IPS-18c (cell line): Measurements from ENCODE around the gene SHANK3.

Experiments
- H3K4me3 ChIP-seq: 2 replicates; pipeline ENCODE4 v1.7.0; 2013; ENCODE audit warnings: low read depth, mild to moderate bottlenecking, low read length, moderate library complexity; ENCODE audit not compliant: insufficient read depth
- H3K9me3 ChIP-seq: one replicate; pipeline ENCODE4 v1.6.1; 2013; ENCODE audit warnings: mild to moderate bottlenecking, low read length, moderate library complexity; ENCODE audit not compliant: control insufficient read depth, insufficient read depth

SHANK3 gene

GRCh38 chr22:50702821-50703725 is 30.4 kb downstream of the SHANK3 start:
- no peak overlapping the region for H3K4me3 ChIP-seq
- no peaks in the 10 kb centered on the region for H3K9me3 ChIP-seq

DNA sequence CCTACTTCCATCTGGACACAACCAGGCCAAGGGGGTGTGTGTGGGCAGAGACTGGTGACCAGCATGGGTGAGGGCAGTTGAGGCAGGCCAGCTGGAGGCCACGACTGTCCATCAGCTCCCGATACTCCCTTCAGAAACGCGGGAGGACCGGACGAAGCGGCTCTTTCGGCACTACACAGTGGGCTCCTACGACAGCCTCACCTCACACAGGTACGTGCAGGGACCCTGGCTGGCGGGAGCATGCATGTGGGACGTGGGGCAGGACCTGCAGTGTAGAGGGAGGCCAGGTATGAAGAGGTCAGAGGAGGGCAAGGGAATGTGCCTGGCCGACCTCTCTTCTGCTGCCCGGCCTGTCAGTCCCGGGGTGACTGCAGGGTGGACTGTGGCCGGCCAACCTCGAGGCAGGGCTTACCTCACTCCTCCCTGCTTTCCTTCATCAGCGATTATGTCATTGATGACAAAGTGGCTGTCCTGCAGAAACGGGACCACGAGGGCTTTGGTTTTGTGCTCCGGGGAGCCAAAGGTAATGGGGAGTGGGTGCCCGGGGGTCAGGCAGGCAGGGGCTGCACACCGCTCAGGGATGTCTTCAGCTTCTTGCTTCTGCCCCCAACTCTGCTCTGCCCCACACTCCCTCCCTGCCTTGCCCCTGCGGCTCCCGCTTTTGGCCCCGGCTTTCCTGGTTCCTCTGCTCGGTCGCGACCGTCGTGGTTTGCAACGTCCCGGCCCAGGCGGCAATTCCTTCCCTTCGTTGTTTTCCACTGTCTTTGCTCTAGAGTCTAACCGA is 31.3 kb downstream of the SHANK3 start:
- Histone ChIP-seq H3K4me3 (no peak overlapping the region), H3K9me3 (no peaks in the 10 kb centered on the region)

- H3K4me3 ChIP-seq: no peak overlapping the region
- no peaks in the 10 kb centered on the region for H3K9me3 ChIP-seq
Measured at GRCh38 chr22:50704510-50705218, 32.0 kb downstream of the SHANK3 start.

GRCh38 chr22:50705219-50705691 is 32.6 kb downstream of the SHANK3 start:
- Histone ChIP-seq H3K4me3 (no peak overlapping the region), H3K9me3 (no peaks in the 10 kb centered on the region)

GRCh38 chr22:50705851-50706351 is 33.3 kb downstream of the SHANK3 start:
- Histone ChIP-seq H3K9me3 (no peaks in the 10 kb centered on the region), H3K4me3 (no peak overlapping the region)

DNA sequence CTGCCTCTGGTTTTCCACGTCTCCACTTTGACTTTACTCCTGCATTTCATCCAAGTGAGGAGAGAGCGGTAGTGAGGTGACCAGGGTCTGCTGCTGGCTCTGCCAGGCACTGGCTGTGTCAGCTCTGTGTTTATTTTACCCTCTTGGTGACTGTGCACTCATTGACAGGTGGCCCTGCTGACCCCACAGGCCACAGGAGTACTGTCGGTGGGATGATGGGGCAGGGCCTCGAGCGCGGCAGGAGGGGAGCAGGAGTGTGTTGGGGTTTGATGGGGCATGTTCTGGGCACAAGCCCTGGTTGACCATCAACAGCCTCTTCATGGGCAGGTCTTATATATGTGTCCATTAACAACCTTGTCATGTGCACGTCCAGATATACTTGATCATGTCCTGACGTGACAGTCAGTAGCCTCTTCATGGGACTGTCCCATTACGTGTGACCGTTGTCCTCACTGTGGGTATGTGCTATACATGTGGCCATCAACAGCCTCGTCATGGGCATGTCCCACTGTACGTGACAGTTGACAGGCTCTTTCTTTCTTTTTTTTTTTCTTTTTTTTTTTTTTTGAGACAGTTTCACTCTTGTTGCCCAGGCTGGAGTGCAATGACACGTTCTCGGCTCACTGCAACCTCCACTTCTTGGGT is 34.0 kb downstream of the SHANK3 start:
- H3K9me3 ChIP-seq: no peaks in the 10 kb centered on the region
- H3K4me3 ChIP-seq: no peak overlapping the region

DNA sequence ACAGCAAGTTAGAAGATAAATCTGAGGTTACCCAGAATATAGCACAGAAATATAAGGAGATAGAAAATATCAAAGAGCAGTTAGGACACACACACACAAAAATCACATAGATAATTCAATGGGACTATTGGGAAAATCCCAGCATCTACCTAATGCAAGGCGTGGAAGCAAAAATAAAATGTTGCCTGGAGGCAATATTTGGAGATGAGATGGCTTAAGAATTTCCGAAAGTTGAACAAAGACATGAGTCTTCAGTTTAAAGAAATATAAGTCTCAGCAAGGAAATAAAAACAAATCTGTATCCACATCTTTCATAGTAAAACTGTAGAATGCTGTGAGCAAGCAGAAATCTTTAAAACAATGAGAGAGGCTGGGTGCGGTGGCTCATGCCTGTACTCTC is 35.9 kb downstream of the SHANK3 start:
- no peaks in the 10 kb centered on the region for H3K9me3 ChIP-seq

DNA sequence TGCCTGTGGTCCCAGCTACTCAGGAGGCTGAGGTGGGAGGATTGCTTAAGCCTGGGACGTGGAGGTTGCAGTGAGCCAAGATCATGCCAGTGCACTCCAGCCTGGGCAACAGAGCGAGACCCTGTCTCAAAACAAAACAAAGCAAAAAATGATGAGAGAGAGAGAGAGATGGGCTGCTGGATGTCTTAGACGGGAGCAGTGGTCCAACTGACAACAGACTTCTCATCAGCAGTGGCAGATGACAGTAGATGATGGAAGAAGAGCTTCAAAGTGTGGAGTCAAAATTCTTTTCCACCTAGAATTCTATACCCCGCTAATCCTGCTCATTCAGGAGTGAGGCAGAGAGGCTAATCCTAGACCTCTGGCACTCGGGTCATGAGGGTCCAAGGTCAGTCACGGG is 36.4 kb downstream of the SHANK3 start:
- Histone ChIP-seq H3K4me3 (no peak overlapping the region), H3K9me3 (no peaks in the 10 kb centered on the region)

More for the DNA sequence above, 35.9 kb downstream of the SHANK3 start:
- no peak overlapping the region for H3K4me3 ChIP-seq

GRCh38 chr22:50710221-50710620 is 37.6 kb downstream of the SHANK3 start:
- Histone ChIP-seq H3K9me3 (no peaks in the 10 kb centered on the region), H3K4me3 (no peak overlapping the region)

DNA sequence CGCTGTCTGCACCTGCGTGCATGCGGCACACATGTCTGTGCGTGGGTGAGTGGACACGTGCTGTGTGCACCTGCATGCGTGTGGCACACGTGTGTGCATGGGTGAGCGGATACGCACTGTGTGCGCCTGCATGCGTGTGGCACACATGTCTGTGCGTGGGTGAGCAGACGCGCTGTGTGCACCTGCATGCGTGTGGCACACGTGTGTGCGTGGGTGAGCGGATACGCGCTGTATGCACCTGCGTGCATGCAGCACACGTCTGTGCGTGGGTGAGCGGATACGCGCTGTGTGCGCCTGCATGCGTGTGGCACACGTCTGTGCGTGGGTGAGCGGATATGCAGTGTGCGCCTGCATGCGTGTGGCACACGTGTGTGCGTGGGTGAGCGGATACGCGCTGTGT is 38.3 kb downstream of the SHANK3 start:
- H3K4me3 ChIP-seq: no peak overlapping the region
- no peaks in the 10 kb centered on the region for H3K9me3 ChIP-seq

DNA sequence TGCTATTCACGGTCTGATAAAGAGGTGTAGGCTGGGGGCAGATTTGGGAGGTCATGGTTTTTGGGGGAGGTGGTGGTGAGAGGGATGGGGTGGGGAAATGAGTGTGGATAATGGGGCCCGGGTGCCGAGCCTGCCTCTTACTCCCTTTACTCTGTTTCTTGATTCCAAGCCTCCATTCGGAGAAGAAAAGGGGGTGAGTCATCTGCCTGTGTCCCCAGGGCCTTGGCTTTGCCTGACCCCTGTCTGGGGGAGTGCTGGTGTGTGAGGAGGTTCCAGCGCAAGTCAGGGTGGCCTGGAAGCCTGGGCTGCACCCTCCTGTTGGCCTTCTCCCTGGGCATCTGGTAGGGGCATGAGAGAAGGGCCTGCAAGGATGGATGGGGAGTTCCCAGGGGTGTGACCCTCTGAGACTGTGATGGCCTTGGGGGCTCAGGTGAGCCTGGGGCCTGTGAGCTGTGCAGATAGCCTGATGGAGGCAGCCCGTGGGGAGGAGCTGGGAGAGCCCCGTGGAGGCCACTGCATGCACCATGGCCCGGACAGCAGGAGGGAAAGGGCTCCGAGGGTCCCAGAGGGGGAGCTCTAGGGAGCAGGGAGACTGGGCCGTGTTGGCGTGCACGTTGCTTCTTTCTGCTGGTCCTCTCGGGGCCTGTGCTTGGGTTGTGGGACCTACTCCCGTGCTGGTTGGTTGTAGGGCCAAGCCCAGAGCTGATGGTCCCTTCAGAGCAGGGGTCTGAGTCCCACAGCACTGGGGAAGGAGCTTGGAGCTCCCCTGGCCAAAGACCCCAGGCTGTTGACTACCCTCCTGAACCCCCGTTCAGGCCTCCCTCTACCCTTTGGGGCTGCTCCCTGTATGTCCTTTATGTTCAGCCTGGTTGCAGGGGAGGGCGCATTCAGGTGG is 39.1 kb downstream of the SHANK3 start:
- Histone ChIP-seq H3K9me3 (no peaks in the 10 kb centered on the region), H3K4me3 (no peak overlapping the region)

- Histone ChIP-seq H3K9me3 (no peaks in the 10 kb centered on the region), H3K4me3 (no peak overlapping the region)
Measured at GRCh38 chr22:50712341-50713007, 39.9 kb downstream of the SHANK3 start.

DNA sequence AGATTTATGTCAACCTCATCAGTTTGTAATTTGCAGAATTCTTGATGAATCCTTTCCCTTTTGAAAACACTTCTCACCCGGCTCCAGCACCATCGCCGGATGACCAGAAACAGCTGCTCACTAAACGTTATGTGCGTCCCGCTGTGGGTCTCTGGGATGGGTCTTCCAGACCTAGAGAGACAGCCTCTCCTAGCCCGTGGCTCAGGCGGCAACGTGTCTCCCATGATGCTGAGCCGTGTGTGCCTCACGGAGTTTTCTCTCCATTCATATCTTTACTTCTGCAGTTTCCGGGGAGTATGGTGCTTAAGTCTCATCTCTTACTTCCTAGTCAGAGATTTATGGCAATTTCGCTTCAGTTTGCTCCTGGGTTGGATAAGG is 40.4 kb downstream of the SHANK3 start:
- Histone ChIP-seq H3K9me3 (no peaks in the 10 kb centered on the region), H3K4me3 (no peak overlapping the region)

DNA sequence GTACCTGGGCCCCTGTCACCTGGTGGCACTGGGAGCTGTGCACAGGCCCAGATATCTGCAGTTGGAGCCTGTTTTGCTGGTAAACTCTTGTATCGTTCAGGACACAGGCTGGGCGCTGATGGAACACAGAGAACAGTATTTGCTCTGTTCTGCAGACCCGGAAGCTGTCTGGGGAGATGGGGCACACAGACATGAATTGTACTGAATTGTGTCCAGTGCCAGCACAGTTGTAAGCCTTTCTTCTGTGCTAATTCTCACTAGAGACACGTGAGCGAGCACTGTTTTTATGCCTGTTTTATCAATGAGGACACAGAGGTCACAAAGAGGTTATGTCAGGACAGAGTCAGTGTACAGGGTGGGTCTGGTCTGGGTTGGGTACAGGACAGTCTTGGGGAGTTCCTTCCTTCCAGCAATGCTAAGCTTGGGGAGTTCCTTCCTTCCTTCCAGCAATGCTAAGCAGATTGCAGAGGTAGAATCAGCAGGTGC is 41.0 kb downstream of the SHANK3 start:
- Histone ChIP-seq H3K4me3 (no peak overlapping the region), H3K9me3 (no peaks in the 10 kb centered on the region)

DNA sequence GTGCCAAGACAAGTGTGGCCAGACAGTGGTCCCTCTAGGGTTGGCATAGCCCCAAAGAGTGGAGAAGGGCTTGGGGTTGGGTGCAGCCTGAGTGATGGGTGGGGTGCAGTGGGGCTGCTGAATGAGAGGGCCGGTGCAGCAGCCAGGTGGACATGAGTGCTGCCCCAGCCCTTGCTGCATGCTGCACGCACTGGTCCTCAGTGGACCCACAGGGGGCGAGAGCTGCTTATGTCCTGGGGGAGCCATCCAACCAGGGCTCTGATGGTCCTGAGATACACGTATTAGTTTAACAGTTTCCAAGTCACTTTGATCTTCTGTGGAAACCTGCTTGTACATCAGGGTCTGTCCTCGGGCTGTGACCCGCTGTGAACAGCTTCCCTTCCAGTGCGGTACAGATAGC is 41.5 kb downstream of the SHANK3 start:
- H3K4me3 ChIP-seq: no peak overlapping the region
- no peaks in the 10 kb centered on the region for H3K9me3 ChIP-seq
